Smooth muscle cell (in vitro differentiated cells): ENCODE measurements around the gene PCSK5. TPM values are rescaled to one million over a fixed set of nuclear protein-coding genes. Genes with fewer than 3 reads are reported as not detected.

Source experiments
- DNase-seq: peaks from one replicate; lab custom pipeline; 2025; ENCODE audit not compliant: unreplicated experiment; lab: John Stamatoyannopoulos, UW
- H2AFZ ChIP-seq: fragments of 200-600 bp; sonication (generic); 2 replicates; pipeline ENCODE4 v1.6.0; 2016; ENCODE audit warnings: antibody characterized with exemption, low read depth, mild to moderate bottlenecking
- H3F3A ChIP-seq: fragments of 200-600 bp; sonication (generic); 2 replicates; pipeline ENCODE4 v1.6.0; 2017; ENCODE audit warnings: antibody characterized with exemption, low read depth
- H3K27ac ChIP-seq: fragments of 200-600 bp; sonication (generic); 2 replicates; pipeline ENCODE4 v1.5.1; 2016; ENCODE audit warnings: low read depth, mild to moderate bottlenecking
- H3K27me3 ChIP-seq: fragments of 200-600 bp; sonication (generic); 2 replicates; pipeline ENCODE4 v1.6.1; 2016; ENCODE audit warnings: low read depth, mild to moderate bottlenecking
- H3K36me3 ChIP-seq: fragments of 200-600 bp; sonication (generic); 2 replicates; pipeline ENCODE4 v1.5.1; 2016; ENCODE audit warnings: low read depth
- H3K4me1 ChIP-seq: fragments of 200-600 bp; sonication (generic); 2 replicates; pipeline ENCODE4 v1.5.1; 2016; ENCODE audit warnings: low read depth
- H3K4me2 ChIP-seq: fragments of 200-600 bp; sonication (generic); 2 replicates; pipeline ENCODE4 v1.6.0; 2016; ENCODE audit warnings: mild to moderate bottlenecking
- H3K4me3 ChIP-seq: fragments of 200-600 bp; sonication (generic); 2 replicates; pipeline ENCODE4 v1.5.1; 2016; ENCODE audit warnings: mild to moderate bottlenecking
- H3K79me2 ChIP-seq: fragments of 200-600 bp; sonication (generic); 2 replicates; pipeline ENCODE4 v1.6.0; 2016; ENCODE audit warnings: low read depth, mild to moderate bottlenecking
- H3K9ac ChIP-seq: fragments of 200-600 bp; sonication (generic); 2 replicates; pipeline ENCODE4 v1.6.0; 2016; ENCODE audit warnings: low read depth
- H3K9me3 ChIP-seq: fragments of 200-600 bp; sonication (generic); replicated peaks from 2 replicates; pipeline ENCODE4 v1.5.1; 2016; ENCODE audit warnings: low read depth
- H4K20me1 ChIP-seq: fragments of 200-600 bp; sonication (generic); 2 replicates; pipeline ENCODE4 v1.6.0; 2016; ENCODE audit warnings: low read depth
- WGBS: methylation state at CpG from one replicate; pipeline ENCODE4 v1.1.7; 2016; ENCODE audit warnings: low lambda C conversion rate; 5-methylcytosine and 5-hydroxymethylcytosine counted together
- polyA plus RNA-seq: library from polyadenylated mRNA; unstranded; fragments of >200 nt; fragmentation: Nextera tagmentation; extraction: Ambion mirVana; gene quantifications from 2 replicates; pipeline ENCODE4 v1.2.1, GENCODE V29; 2016
- total RNA-seq: library from RNA; depleted of rRNA; stranded (reverse); fragments of >200 nt; gene quantifications from 2 replicates; pipeline ENCODE4 v1.2.3, GENCODE V29; 2014
- TF ChIP-seq, protein P1 (sequence below): fragments of 200-600 bp; sonication (generic); IDR thresholded peaks from 2 replicates; pipeline ENCODE4 v1.5.1; 2017; ENCODE audit warnings: borderline replicate concordance, mild to moderate bottlenecking, antibody characterized with exemption; ENCODE audit not compliant: insufficient read depth, poor library complexity, severe bottlenecking

The PCSK5 gene
- total and polyA plus RNA-seq, 2 experiments from 2014 or later = 2.3 to 2.8 TPM

GRCh38 chr9:76161541-76161940, 271.1 kb downstream of the PCSK5 start:
- no peak overlapping the region for H3K9ac ChIP-seq
- H3F3A ChIP-seq = peaks cover 5% of the 10 kb centered on the region
- H3K9me3 ChIP-seq = no peaks in the 10 kb centered on the region
- H3K79me2 ChIP-seq = no peaks in the 10 kb centered on the region
- H3K36me3 ChIP-seq = no peaks in the 10 kb centered on the region
- peaks cover 17% of the 10 kb centered on the region for H3K4me1 ChIP-seq
- H4K20me1 ChIP-seq = no peaks in the 10 kb centered on the region
- peak overlapping the region; percentile 47 for H2AFZ ChIP-seq
- peak overlapping the region; percentile 69 for H3K27ac ChIP-seq
- 42% methylated on average over 13 of the region's 13 CpGs for WGBS
- TF ChIP-seq, protein P1, sequence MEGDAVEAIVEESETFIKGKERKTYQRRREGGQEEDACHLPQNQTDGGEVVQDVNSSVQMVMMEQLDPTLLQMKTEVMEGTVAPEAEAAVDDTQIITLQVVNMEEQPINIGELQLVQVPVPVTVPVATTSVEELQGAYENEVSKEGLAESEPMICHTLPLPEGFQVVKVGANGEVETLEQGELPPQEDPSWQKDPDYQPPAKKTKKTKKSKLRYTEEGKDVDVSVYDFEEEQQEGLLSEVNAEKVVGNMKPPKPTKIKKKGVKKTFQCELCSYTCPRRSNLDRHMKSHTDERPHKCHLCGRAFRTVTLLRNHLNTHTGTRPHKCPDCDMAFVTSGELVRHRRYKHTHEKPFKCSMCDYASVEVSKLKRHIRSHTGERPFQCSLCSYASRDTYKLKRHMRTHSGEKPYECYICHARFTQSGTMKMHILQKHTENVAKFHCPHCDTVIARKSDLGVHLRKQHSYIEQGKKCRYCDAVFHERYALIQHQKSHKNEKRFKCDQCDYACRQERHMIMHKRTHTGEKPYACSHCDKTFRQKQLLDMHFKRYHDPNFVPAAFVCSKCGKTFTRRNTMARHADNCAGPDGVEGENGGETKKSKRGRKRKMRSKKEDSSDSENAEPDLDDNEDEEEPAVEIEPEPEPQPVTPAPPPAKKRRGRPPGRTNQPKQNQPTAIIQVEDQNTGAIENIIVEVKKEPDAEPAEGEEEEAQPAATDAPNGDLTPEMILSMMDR = no peak
- no peak for DNase-seq
- H3K4me2 ChIP-seq = peak overlapping the region; percentile 71
- H3K27me3 ChIP-seq = no peaks in the 10 kb centered on the region
- H3K4me3 ChIP-seq = no peak overlapping the region

- no peak for DNase-seq
- Histone ChIP-seq H3K9me3 (no peaks in the 10 kb centered on the region), H3K36me3 (no peaks in the 10 kb centered on the region), H3K4me1 (peaks cover 17% of the 10 kb centered on the region), H3K4me3 (no peak overlapping the region), H3K27me3 (no peaks in the 10 kb centered on the region), H3K27ac (peak overlapping the region; percentile 69), H3K4me2 (peak overlapping the region; percentile 71), H2AFZ (no peak overlapping the region), H3F3A (peaks cover 5% of the 10 kb centered on the region), H4K20me1 (no peaks in the 10 kb centered on the region), H3K79me2 (no peaks in the 10 kb centered on the region), H3K9ac (no peak overlapping the region)
- WGBS = 82% methylated on average over 4 of the region's 4 CpGs
- TF ChIP-seq, protein P1 = no peak
Measured at GRCh38 chr9:76162086-76162730, 271.7 kb downstream of the PCSK5 start.

- Histone ChIP-seq H3K79me2 (no peaks in the 10 kb centered on the region), H3K27ac (peak overlapping the region; percentile 69), H3K9me3 (no peaks in the 10 kb centered on the region), H4K20me1 (no peaks in the 10 kb centered on the region), H3K4me1 (peaks cover 17% of the 10 kb centered on the region), H3K9ac (no peak overlapping the region), H3K4me2 (peak overlapping the region; percentile 71), H2AFZ (no peak overlapping the region), H3F3A (peaks cover 5% of the 10 kb centered on the region), H3K27me3 (no peaks in the 10 kb centered on the region), H3K36me3 (no peaks in the 10 kb centered on the region), H3K4me3 (no peak overlapping the region)
- no peak for DNase-seq
- TF ChIP-seq, protein P1 = no peak
- WGBS = 46% methylated on average over 11 of the region's 11 CpGs
Measured at GRCh38 chr9:76162751-76163500, 272.5 kb downstream of the PCSK5 start.

- no peak for DNase-seq
Measured at GRCh38 chr9:76166526-76166925, 276.1 kb downstream of the PCSK5 start.

More at GRCh38 chr9:76166526-76166925, 276.1 kb downstream of the PCSK5 start:
- Histone ChIP-seq H3K9ac (no peak overlapping the region), H3K36me3 (no peaks in the 10 kb centered on the region), H2AFZ (no peak overlapping the region), H3F3A (no peaks in the 10 kb centered on the region), H3K27ac (no peak overlapping the region), H3K4me1 (peaks cover 12% of the 10 kb centered on the region), H3K79me2 (no peaks in the 10 kb centered on the region), H3K4me2 (no peak overlapping the region), H3K27me3 (no peaks in the 10 kb centered on the region), H3K9me3 (no peaks in the 10 kb centered on the region), H3K4me3 (no peak overlapping the region), H4K20me1 (no peaks in the 10 kb centered on the region)
- TF ChIP-seq, protein P1 = no peak
- 73% methylated on average over 2 of the region's 2 CpGs for WGBS
